ENCODE measurements around the gene SEMA4G.

Gene SEMA4G

GRCh38 chr10:100923580-100923979 is 45.7 kb upstream of the SEMA4G start:
- ChIA-PET POLR2A (interaction anchor here (1.5 kb wide), 1 partner anchor 10 kb away, joined by 4 read pairs; the partner anchor contains the start of gene SLF2), CTCF (interaction anchor here (0.6 to 1.2 kb wide), 4 partner anchors 10 to 128 kb away, joined by 3 read pairs; no protein-coding TSS in a partner anchor)
- Histone ChIP-seq H3K9me3 (ENCODE audit: control insufficient read depth, insufficient read depth, low read depth, low read length) (no peaks in the 10 kb centered on the region), H3K4me1 (ENCODE audit: control insufficient read depth, insufficient read depth, low read length) (no peaks in the 10 kb centered on the region), H3K36me3 (ENCODE audit: control insufficient read depth in 2 of 2, insufficient read depth in 1 of 2, low read length in 2 of 2) (peaks cover 85 to 95% of the 10 kb centered on the region in 2 experiments), H3K4me3 (ENCODE audit: low read depth, low read length) (no peak overlapping the region), H3K27ac (ENCODE audit: extremely low read depth, low read depth, low read length) (no peak overlapping the region)
- TF ChIP-seq EGR2 (tag by site-specific recombination; IDR thresholded peaks at IDR 0.05; ENCODE audit: low read depth), result no peak
- TF ChIP-seq ZNF138 (tag by site-specific recombination; IDR thresholded peaks at IDR 0.05; ENCODE audit: borderline replicate concordance), result no peak
- TF ChIP-seq ZNF518A (tag by site-specific recombination; conservative IDR thresholded peaks at IDR 0.05; ENCODE audit: low read depth), result no peak
- TF ChIP-seq, protein P1, sequence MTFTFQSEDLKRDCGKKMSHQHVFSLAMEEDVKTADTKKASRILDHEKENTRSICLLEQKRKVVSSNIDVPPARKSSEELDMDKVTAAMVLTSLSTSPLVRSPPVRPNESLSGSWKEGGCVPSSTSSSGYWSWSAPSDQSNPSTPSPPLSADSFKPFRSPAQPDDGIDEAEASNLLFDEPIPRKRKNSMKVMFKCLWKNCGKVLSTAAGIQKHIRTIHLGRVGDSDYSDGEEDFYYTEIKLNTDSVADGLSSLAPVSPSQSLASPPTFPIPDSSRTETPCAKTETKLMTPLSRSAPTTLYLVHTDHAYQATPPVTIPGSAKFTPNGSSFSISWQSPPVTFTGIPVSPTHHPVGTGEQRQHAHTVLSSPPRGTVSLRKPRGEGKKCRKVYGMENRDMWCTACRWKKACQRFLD (tag by site-specific recombination; IDR thresholded peaks at IDR 0.05), result no peak
- TF ChIP-seq, protein P2, sequence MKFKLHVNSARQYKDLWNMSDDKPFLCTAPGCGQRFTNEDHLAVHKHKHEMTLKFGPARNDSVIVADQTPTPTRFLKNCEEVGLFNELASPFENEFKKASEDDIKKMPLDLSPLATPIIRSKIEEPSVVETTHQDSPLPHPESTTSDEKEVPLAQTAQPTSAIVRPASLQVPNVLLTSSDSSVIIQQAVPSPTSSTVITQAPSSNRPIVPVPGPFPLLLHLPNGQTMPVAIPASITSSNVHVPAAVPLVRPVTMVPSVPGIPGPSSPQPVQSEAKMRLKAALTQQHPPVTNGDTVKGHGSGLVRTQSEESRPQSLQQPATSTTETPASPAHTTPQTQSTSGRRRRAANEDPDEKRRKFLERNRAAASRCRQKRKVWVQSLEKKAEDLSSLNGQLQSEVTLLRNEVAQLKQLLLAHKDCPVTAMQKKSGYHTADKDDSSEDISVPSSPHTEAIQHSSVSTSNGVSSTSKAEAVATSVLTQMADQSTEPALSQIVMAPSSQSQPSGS (tag by site-specific recombination; IDR thresholded peaks at IDR 0.05; ENCODE audit: low read depth), result no peak
- TF ChIP-seq, protein P3, sequence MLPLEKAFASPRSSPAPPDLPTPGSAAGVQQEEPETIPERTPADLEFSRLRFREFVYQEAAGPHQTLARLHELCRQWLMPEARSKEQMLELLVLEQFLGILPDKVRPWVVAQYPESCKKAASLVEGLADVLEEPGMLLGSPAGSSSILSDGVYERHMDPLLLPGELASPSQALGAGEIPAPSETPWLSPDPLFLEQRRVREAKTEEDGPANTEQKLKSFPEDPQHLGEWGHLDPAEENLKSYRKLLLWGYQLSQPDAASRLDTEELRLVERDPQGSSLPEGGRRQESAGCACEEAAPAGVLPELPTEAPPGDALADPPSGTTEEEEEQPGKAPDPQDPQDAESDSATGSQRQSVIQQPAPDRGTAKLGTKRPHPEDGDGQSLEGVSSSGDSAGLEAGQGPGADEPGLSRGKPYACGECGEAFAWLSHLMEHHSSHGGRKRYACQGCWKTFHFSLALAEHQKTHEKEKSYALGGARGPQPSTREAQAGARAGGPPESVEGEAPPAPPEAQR (tag by site-specific recombination; IDR thresholded peaks at IDR 0.05), result no peak
- TF ChIP-seq ZNF18 (tag by site-specific recombination; IDR thresholded peaks at IDR 0.05), result no peak
- no peak for TF ChIP-seq ZNF10 (tag by site-specific recombination; IDR thresholded peaks at IDR 0.05)
- TF ChIP-seq ZNF670 (tag by site-specific recombination; IDR thresholded peaks at IDR 0.05; ENCODE audit: low read depth), result no peak
- no peak for TF ChIP-seq ZNF362 (tag by site-specific recombination; IDR thresholded peaks at IDR 0.05)
- no peak for TF ChIP-seq YY1 (tag by site-specific recombination; IDR thresholded peaks at IDR 0.05)
- no peak for TF ChIP-seq ZNF324 (tag by site-specific recombination; IDR thresholded peaks at IDR 0.05)
- no peak for TF ChIP-seq ZNF660 (tag by site-specific recombination; IDR thresholded peaks at IDR 0.05)
- no peak for TF ChIP-seq ZSCAN4 (tag by site-specific recombination; IDR thresholded peaks at IDR 0.05)
- TF ChIP-seq SETDB1 (IDR thresholded peaks at IDR 0.05; ENCODE audit: insufficient read length, low read length), result no peak

Data from HEK293 (cell line).